NCI-H146 treated with DMSO at 0.1 percent for 48 hours (cell line): Measurements from ENCODE around the gene CEACAM19.
A peak's percentile ranks its signal among the peaks of the same experiment; 100 is the strongest.
"Not testable (repeated sequence)": the region's sequence is repeated elsewhere in the genome, so short reads cannot be mapped to it uniquely, and the experiment has no call there.

Source experiments
- DNase-seq: peaks from one replicate; lab custom pipeline; 2025; ENCODE audit not compliant: unreplicated experiment; lab: John Stamatoyannopoulos, UW

Gene CEACAM19

GRCh38 chr19:44645407-44646048 lies 25.8 kb upstream of the CEACAM19 start:
- no peak for DNase-seq

- no peak for DNase-seq
These were observed 25.2 kb upstream of the CEACAM19 start for GRCh38 chr19:44646049-44646416.

- DNase-seq = no peak
These were observed 24.1 kb upstream of the CEACAM19 start for GRCh38 chr19:44647144-44647543.

- no peak for DNase-seq
These were observed 22.5 kb upstream of the CEACAM19 start for GRCh38 chr19:44648631-44649251.

DNA sequence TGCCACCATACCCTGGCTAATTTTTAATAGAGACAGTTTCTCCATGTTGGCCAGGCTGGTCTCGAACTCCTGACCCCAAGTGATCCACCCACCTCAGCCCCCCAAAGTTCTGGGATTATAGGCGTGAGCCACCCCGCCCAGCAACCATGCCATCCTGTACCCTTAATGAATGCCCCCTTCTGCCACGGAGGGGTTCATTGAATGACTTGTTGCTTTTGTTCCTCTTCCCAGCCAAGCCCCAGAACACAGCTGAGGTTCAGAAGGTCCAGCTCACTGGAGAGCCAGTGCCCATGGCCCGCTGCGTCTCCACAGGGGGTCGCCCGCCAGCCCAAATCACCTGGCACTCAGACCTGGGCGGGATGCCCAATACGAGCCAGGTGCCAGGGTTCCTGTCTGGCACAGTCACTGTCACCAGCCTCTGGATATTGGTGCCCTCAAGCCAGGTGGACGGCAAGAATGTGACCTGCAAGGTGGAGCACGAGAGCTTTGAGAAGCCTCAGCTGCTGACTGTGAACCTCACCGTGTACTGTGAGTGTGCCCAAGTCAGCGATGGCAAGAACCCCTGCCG lies 21.6 kb upstream of the CEACAM19 start:
- DNase-seq = no peak

- DNase-seq = no peak
These were observed 17.9 kb upstream of the CEACAM19 start for GRCh38 chr19:44653343-44653742.

GRCh38 chr19:44653977-44654774 lies 17.1 kb upstream of the CEACAM19 start:
- DNase-seq = peak; percentile 41

- DNase-seq = peak; percentile 20
These were observed 13.9 kb upstream of the CEACAM19 start for GRCh38 chr19:44657211-44657921.

DNA sequence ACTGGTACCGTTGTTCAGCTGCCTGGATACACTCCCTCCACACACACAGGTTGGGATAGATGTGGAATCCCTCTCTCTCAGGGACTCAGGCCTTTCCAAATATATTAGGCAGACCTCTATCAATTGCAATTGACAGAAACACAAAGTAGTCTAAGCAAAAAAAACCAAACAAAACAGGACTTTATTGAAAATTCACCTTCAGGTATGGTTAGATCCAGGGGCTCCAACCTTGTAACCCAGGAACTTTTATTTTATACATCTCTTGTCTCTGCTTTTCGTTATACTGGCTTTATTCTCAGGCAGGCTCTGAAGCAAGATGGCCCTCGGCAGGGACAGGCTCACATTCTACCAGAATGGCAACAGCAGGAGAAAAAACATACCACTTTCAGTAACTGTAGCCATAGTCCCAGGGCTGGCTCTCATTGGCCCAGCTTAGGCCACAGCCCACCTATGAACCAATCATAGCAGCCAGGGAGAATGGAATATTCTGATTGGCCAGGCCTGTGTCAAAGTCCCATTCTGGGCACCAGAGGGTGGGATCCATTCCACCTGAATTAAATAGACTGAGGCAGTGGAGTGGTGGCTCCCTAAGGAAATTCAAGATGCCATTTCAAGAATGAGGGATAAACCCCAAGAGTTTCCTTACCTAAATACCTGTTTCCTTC lies 13.1 kb upstream of the CEACAM19 start:
- DNase-seq = no peak

- no peak for DNase-seq
These were observed 11.2 kb upstream of the CEACAM19 start for GRCh38 chr19:44660081-44660480.

GRCh38 chr19:44661205-44661604 lies 10.1 kb upstream of the CEACAM19 start:
- no peak for DNase-seq

GRCh38 chr19:44661904-44662303 lies 9.4 kb upstream of the CEACAM19 start:
- no peak for DNase-seq

DNA sequence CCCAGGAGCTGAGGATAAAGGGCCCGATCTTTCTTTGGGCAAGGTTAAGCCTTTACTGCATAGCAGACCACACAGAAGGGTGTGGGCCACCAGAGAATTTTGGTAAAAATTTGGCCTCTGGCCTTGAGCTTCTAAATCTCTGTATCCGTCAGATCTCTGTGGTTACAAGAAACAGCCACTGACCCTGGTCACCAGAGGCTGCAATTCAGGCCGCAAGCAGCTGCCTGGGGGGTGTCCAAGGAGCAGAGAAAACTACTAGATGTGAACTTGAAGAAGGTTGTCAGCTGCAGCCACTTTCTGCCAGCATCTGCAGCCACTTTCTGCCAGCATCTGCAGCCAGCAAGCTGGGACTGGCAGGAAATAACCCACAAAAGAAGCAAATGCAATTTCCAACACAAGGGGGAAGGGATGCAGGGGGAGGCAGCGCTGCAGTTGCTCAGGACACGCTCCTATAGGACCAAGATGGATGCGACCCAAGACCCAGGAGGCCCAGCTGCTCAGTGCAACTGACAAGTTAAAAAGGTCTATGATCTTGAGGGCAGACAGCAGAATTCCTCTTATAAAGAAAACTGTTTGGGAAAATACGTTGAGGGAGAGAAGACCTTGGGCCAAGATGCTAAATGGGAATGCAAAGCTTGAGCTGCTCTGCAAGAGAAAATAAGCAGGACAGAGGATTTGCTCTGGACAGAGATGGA lies 8.4 kb upstream of the CEACAM19 start:
- DNase-seq = no peak

DNA sequence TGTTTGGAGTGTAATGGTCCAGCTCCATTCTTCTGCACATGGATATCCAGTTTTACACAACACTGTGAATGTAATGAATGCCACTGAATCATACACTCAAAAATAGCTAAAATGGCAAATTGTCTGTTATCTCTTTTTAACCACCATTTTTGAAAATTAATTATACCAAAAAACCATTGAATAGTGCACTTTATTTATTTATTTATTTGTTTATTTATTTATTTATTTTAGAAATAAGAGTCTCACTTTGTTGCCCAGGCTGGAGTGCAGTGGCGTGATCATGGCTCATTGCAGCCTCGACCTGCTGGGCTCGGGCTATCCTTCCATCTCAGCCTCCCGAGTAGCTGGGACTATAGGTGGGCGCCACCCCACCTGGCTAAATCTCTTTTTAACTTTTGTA lies 7.3 kb upstream of the CEACAM19 start:
- no peak for DNase-seq

DNA sequence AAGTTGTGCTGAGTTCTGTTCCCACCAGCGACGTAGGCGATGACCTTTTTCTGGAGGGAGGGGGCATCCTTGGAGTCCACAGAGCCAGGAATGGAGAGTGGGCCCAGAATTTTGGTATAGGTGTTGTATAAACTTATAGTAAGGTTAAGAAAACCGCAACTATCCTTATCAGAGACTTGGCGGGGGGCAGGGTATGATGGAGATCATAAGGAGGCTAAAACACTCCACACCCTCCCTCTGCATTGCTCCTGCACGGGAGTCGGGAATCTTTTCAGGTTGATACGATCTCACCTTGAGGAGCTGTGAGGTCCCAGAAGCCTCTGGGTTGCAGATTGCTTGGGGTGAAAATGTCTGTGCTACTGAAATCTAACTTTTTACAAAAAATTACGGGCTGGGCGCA lies 6.3 kb upstream of the CEACAM19 start:
- no peak for DNase-seq

GRCh38 chr19:44666852-44667556 lies 4.3 kb upstream of the CEACAM19 start:
- DNase-seq = no peak

GRCh38 chr19:44668985-44669764 lies 2.1 kb upstream of the CEACAM19 start:
- no peak for DNase-seq

- DNase-seq = not testable (repeated sequence)
These were observed 1.3 kb upstream of the CEACAM19 start for GRCh38 chr19:44670027-44670426.

GRCh38 chr19:44672226-44672625 lies 944 bp downstream of the CEACAM19 start:
- DNase-seq = no peak
